ENCODE data around the gene ATP2B1.

The ATP2B1 gene

GRCh38 chr12:89538897-89539296, 169.7 kb downstream of the ATP2B1 start:
- no peak overlapping the region for H3K27ac ChIP-seq (ENCODE audit: low read depth in 2 of 2, low read length in 2 of 2)
- H3K4me1 ChIP-seq (ENCODE audit: control insufficient read depth in 2 of 2, insufficient read depth in 2 of 2, low read length in 2 of 2): peaks cover 0 to 7% of the 10 kb centered on the region in 2 donors
- no peak overlapping the region for H3K4me3 ChIP-seq (ENCODE audit: low read length in 2 of 2)
- H3K9ac ChIP-seq (ENCODE audit: low read depth in 1 of 2, low read length in 2 of 2): no peak overlapping the region
- H3K27me3 ChIP-seq (ENCODE audit: control insufficient read depth in 2 of 2, insufficient read depth in 2 of 2, low read length in 2 of 2): no peaks in the 10 kb centered on the region
- H3K36me3 ChIP-seq (ENCODE audit: control insufficient read depth in 2 of 2, insufficient read depth in 2 of 2, low read length in 2 of 2): no peaks in the 10 kb centered on the region
- no peaks in the 10 kb centered on the region for H3K9me3 ChIP-seq (ENCODE audit: control insufficient read depth in 2 of 2, low read length in 2 of 2)
